Neutrophil (primary cell): Measurements from ENCODE around the gene ASIC2.

Source experiments
- H3K27ac ChIP-seq: fragments of 200-600 bp; sonication (generic); 2 replicates; pipeline ENCODE4 v1.5.1; 2016; ENCODE audit warnings: mild to moderate bottlenecking, moderate library complexity
- H3K27me3 ChIP-seq: fragments of 200-600 bp; sonication (generic); 2 replicates; pipeline ENCODE4 v1.6.0; 2016; ENCODE audit warnings: mild to moderate bottlenecking
- H3K36me3 ChIP-seq: fragments of 200-600 bp; sonication (generic); 2 replicates; pipeline ENCODE4 v1.5.1; 2017
- H3K4me1 ChIP-seq, 2 experiments: fragments of 200-600 bp in 1 of 2; sonication (generic) in 1 of 2; 1 replicate in 1 of 2; 2 replicates in 1 of 2; pipeline versions ENCODE4 v1.5.1 to v1.6.1; 2013 to 2016; ENCODE audit warnings: low read depth in 1 of 2, low read length in 1 of 2, mild to moderate bottlenecking in 1 of 2, moderate library complexity in 1 of 2; ENCODE audit not compliant: control insufficient read depth in 1 of 2, insufficient read depth in 1 of 2
- H3K4me3 ChIP-seq, 2 experiments: fragments of 200-600 bp in 1 of 2; sonication (generic) in 1 of 2; 1 replicate in 1 of 2; 2 replicates in 1 of 2; pipeline ENCODE4 v1.5.1; 2013 to 2016; ENCODE audit warnings: low read depth in 1 of 2, low read length in 1 of 2, mild to moderate bottlenecking in 1 of 2, moderate library complexity in 1 of 2
- H3K9me3 ChIP-seq: fragments of 200-600 bp; sonication (generic); 2 replicates; pipeline ENCODE4 v1.5.1; 2016
- TF ChIP-seq, protein P1 (sequence below): fragments of 200-600 bp; sonication (generic); IDR thresholded peaks from 2 replicates; pipeline ENCODE4 v1.5.1; 2016; ENCODE audit warnings: antibody characterized with exemption

ASIC2 gene

DNA sequence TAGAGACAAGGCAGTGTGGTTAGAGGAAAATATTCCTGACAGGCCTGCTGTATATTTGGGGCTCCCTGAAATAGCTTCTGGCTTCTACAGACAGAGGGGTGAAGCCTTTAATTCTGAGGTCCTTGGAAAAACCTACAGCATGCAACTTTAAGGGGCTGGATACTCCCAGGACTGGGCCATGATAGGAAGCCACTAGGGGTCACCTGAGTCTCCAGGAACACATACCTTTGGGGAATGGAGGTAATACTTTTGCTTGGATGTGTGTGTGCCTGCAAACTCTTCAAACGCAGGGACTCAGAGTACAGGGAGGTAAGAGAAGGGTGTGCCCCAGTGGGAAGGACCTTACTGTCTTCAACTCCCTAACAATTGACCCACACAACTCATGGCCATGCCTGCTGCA lies 4.1 kb downstream of the ASIC2 start:
- Histone ChIP-seq H3K27ac (no peak overlapping the region), H3K4me1 (peaks cover 0 to 4% of the 10 kb centered on the region in 2 experiments), H3K36me3 (no peaks in the 10 kb centered on the region), H3K4me3 (no peak overlapping the region), H3K27me3 (peaks cover 92% of the 10 kb centered on the region), H3K9me3 (no peaks in the 10 kb centered on the region)
- TF ChIP-seq, protein P1, sequence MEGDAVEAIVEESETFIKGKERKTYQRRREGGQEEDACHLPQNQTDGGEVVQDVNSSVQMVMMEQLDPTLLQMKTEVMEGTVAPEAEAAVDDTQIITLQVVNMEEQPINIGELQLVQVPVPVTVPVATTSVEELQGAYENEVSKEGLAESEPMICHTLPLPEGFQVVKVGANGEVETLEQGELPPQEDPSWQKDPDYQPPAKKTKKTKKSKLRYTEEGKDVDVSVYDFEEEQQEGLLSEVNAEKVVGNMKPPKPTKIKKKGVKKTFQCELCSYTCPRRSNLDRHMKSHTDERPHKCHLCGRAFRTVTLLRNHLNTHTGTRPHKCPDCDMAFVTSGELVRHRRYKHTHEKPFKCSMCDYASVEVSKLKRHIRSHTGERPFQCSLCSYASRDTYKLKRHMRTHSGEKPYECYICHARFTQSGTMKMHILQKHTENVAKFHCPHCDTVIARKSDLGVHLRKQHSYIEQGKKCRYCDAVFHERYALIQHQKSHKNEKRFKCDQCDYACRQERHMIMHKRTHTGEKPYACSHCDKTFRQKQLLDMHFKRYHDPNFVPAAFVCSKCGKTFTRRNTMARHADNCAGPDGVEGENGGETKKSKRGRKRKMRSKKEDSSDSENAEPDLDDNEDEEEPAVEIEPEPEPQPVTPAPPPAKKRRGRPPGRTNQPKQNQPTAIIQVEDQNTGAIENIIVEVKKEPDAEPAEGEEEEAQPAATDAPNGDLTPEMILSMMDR: no peak

DNA sequence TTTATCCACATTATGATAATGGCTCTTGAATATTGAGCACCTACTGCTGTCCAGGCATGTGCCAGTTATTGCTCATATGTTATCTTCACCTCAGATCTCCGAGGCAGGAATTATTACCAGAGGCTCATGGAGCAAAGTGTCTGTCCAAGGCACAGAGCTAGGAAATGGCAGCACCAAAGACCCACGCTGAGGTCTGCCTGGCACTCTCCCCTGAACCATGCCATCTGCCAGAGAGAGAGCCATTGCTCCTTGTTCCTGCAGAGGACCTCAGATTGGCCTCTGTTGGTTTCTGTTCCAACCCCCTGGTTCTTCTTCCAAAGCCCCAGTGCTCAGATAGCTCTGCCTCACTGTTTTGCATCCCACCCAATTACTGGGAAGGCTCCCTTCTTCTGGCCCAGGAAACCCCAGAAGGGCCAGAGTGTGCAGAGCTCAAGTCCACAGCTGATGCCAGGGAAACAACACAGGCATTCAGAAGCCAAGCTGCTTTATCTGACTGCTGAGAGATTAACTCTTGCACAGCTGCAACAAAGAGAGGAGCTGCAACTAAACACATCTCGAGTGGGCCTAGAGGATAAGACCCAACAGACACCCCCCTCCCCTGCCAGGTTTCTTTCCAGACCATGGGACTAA lies 5.9 kb downstream of the ASIC2 start:
- TF ChIP-seq, protein P1: no peak
- Histone ChIP-seq H3K4me1 (peaks cover 0 to 4% of the 10 kb centered on the region in 2 experiments), H3K4me3 (no peak overlapping the region), H3K9me3 (no peaks in the 10 kb centered on the region), H3K27me3 (peaks cover 75% of the 10 kb centered on the region), H3K27ac (no peak overlapping the region), H3K36me3 (no peaks in the 10 kb centered on the region)

DNA sequence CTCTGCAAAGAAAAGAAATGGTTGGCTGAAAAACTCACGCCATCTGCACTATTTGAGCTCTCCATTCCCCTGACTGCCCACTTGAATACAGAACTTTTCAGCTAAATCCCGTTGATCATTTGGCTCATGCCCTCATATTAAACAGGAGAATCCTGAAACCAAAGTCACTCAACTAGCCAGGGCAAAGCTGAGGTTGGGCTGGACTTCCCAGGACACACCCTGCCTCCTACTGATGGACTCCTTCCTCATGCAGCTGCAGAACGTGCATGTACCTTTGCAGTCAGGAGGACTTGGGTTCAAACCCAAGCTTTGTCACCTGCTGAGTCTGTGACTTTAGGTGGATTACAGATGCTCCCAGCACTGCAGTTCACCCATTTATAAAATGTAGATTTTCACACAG lies 7.7 kb downstream of the ASIC2 start:
- H3K27ac ChIP-seq: no peak overlapping the region
- peaks cover 65% of the 10 kb centered on the region for H3K27me3 ChIP-seq
- no peaks in the 10 kb centered on the region for H3K36me3 ChIP-seq
- no peaks in the 10 kb centered on the region for H3K9me3 ChIP-seq
- H3K4me3 ChIP-seq: no peak overlapping the region
- H3K4me1 ChIP-seq: no peaks in the 10 kb centered on the region
- TF ChIP-seq, protein P1: no peak

DNA sequence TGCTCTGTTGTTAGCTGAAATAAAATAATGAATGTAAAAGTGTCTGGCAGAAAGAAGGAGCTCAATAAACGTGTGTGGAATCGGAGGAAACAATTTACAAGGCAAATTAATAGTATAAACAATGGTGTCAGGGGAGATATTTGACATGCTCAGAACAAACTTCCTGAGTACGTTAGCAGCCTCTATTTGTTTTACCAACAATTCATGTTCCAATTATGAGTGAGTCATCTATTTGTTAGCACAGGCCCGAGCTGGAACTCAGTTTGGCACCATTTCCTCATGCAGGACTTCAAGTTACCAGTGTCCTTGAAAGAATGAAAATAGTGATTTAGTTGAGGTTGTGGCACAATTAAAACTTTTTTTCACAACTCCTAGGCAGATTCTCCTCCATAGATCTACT lies 9.1 kb downstream of the ASIC2 start:
- no peak overlapping the region for H3K4me3 ChIP-seq
- TF ChIP-seq, protein P1: no peak
- no peaks in the 10 kb centered on the region for H3K4me1 ChIP-seq
- no peaks in the 10 kb centered on the region for H3K36me3 ChIP-seq
- H3K27me3 ChIP-seq: peaks cover 55% of the 10 kb centered on the region
- no peaks in the 10 kb centered on the region for H3K9me3 ChIP-seq
- no peak overlapping the region for H3K27ac ChIP-seq

DNA sequence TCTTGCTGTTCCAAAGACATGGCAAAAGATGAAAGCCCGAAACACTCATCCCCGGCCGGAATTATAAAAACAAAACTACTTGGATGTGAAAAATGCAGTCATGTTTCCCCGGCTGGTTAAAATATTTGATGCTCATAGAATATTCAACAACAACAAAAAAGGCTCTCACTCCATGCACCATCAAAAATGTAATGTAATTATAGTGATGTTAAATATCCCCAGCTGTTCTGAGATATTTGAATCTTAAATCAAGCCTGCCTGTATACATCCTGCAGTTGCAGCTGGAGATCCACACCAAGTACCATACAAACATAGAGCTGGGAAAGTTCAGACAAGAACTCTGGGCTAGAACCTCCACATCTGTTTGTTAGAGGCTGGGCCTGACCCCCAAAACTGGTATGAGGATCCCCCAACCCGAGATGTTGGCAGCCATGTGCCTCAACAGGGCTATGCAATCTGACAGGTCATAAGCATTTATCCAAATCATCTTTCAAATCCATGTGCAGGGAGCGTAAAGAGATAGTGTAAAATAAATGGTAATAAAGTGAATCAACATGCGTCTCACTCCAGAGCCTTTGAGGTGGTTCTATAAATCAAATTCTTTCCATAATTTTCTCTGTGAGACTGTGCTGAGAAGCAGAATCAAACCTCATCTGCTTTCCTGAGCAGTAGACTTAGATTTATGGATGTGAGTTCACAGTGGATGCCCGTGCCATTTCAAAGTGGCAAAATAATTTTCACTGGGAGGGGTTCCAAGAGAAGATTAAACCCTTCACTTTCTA lies 12.7 kb downstream of the ASIC2 start:
- TF ChIP-seq, protein P1: no peak
- H3K4me3 ChIP-seq: no peak overlapping the region
- H3K9me3 ChIP-seq: no peaks in the 10 kb centered on the region
- H3K27me3 ChIP-seq: peaks cover 43% of the 10 kb centered on the region
- H3K27ac ChIP-seq: no peak overlapping the region
- H3K4me1 ChIP-seq: no peaks in the 10 kb centered on the region
- no peaks in the 10 kb centered on the region for H3K36me3 ChIP-seq
